ENCODE data around the gene KLHL20. TPM values are rescaled to one million over a fixed set of nuclear protein-coding genes. Genes with fewer than 3 reads are reported as not detected.

Gene KLHL20
- total and polyA plus RNA-seq, 2 of the 8 experiments (the other 6 are each of a cell fraction or from before 2014, with no cell fraction given): 4.9 to 12.3 TPM

DNA sequence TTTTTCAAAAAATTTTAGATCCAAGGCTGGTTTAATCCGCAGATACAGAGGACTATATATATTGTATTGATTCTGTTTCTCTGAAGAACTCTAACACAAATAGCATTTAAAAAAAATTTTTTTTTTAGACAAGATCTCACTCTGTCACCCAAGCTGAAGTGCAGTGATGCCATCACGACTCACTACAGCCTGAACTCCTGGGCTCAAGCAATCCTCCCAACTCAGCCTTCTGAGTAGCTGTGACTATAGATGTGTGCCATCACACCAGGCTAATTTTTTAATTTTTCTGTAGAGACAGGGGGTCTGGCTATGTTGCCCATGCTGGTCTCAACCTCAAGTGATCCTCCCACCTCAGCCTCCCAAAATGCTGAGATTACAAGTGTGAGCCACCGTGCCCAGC lies 48.1 kb upstream of the KLHL20 start:
- H3K23me2 ChIP-seq (ENCODE audit: low read depth, low read length): peaks cover 3% of the 10 kb centered on the region; the same call in 1 of the 2 replicates
- H3K9ac ChIP-seq (replicated peaks in 1 of 4; ENCODE audit: extremely low read depth in 1 of 4, low read depth in 3 of 4, low read length in 3 of 4): no peak overlapping the region
- DNase-seq (ENCODE audit: low read depth in 1 of 2, low spot score in 2 of 2) (no peak), FAIRE-seq (no peak)
- no peak overlapping the region for H3K4ac ChIP-seq (replicated peaks; ENCODE audit: insufficient read length, low read depth, low read length)
- no peak overlapping the region for H3K4me2 ChIP-seq (ENCODE audit: insufficient read depth in 1 of 2, low read depth in 2 of 2, low read length in 2 of 2)
- H3K79me2 ChIP-seq (ENCODE audit: control insufficient read depth in 1 of 2, insufficient read depth in 2 of 2, low read length in 2 of 2): no peaks in the 10 kb centered on the region
- H3K4me3 ChIP-seq (ENCODE audit: extremely low read depth in 1 of 4, insufficient read depth in 2 of 4, low read depth in 3 of 4, low read length in 4 of 4): no peak overlapping the region
- no peak overlapping the region for H3K18ac ChIP-seq (ENCODE audit: extremely low read depth, low read length)
- H3K27ac ChIP-seq (ENCODE audit: low read depth, low read length): no peak overlapping the region
- ChIA-PET CTCF (ENCODE audit: partially characterized antibody) (interaction anchor here (0.9 to 2.4 kb wide), 3 partner anchors 16 to 592 kb away, joined by 3 to 6 read pairs (median 3); no protein-coding TSS in a partner anchor), POLR2A (ENCODE audit: partially characterized antibody) (interaction anchor here (1.6 to 1.7 kb wide), 2 partner anchors 10 to 158 kb away, joined by 4 read pairs; partner anchors contain the start of gene DARS2)
- H2AK5ac ChIP-seq (ENCODE audit: low read depth, low read length): no peak overlapping the region
- peaks cover 0 to 4% (median under 1%) of the 10 kb centered on the region in 4 experiments; a peak in 2 of 7 replicates for H3K4me1 ChIP-seq (replicated peaks in 1 of 4; ENCODE audit: control insufficient read depth in 3 of 4, insufficient read depth in 4 of 4, low read length in 3 of 4)
- H3K23ac ChIP-seq (ENCODE audit: insufficient read length): no peak overlapping the region
- no peaks in the 10 kb centered on the region for H3K79me1 ChIP-seq (ENCODE audit: low read depth, low read length)
- 91% methylated on average over 3 of the region's 3 CpGs; no CpG with 5 or more reads in 1 of the 2 experiments for WGBS, 2 experiments (ENCODE audit: extremely low coverage in 1 of 2, insufficient coverage in 1 of 2, insufficient read length in 1 of 2, insufficient replicate concordance in 2 of 2, low coverage in 1 of 2, low lambda C conversion rate in 2 of 2, missing lambda C conversion rate in 1 of 2)
- no peak overlapping the region for H2AFZ ChIP-seq (ENCODE audit: low read length)
- H2BK12ac ChIP-seq (ENCODE audit: low read depth, low read length): no peak overlapping the region
- no peak overlapping the region for H2BK5ac ChIP-seq (ENCODE audit: low read depth, low read length)
- H3K9me3 ChIP-seq (ENCODE audit: insufficient read depth in 2 of 2, low read depth in 1 of 2, low read length in 1 of 2): no peaks in the 10 kb centered on the region
- no peak overlapping the region for H2BK120ac ChIP-seq (replicated peaks; ENCODE audit: low read depth, low read length)
- H4K20me1 ChIP-seq (replicated peaks in 1 of 2; ENCODE audit: control insufficient read depth in 1 of 2, insufficient read depth in 2 of 2, low read length in 2 of 2): no peaks in the 10 kb centered on the region
- no peak overlapping the region for H3K14ac ChIP-seq (ENCODE audit: insufficient read length)
- TF ChIP-seq TAF7 (optimal IDR thresholded peaks at IDR 0.05; ENCODE audit: borderline replicate concordance, low read depth, low read length) (no peak), POU5F1 (IDR thresholded peaks at IDR 0.05; ENCODE audit: low read depth, low read length) (no peak), SP1 (IDR thresholded peaks at IDR 0.05; ENCODE audit: low read depth, low read length) (no peak), CHD2 (IDR thresholded peaks at IDR 0.05; ENCODE audit: low read length) (no peak), FOSL1 (IDR thresholded peaks at IDR 0.05; ENCODE audit: insufficient read depth, low read depth, low read length) (no peak), SRF (IDR thresholded peaks at IDR 0.05; ENCODE audit: low read depth, low read length) (no peak), CBX5 (IDR thresholded peaks at IDR 0.05; ENCODE audit: low read depth, low read length) (no peak), PHF8 (conservative IDR thresholded peaks at IDR 0.05; ENCODE audit: low read depth, low read length) (no peak), TAF1 (IDR thresholded peaks at IDR 0.05; ENCODE audit: low read depth, low read length) (no peak)
- no peaks in the 10 kb centered on the region for H3K36me3 ChIP-seq (ENCODE audit: control insufficient read depth in 2 of 4, insufficient read depth in 4 of 4, low read length in 3 of 4)
- H4K8ac ChIP-seq (ENCODE audit: extremely low read depth, insufficient read depth, low read length): no peak overlapping the region
- H3K56ac ChIP-seq (replicated peaks; ENCODE audit: insufficient read length, low read depth, low read length): no peak overlapping the region
- H2BK15ac ChIP-seq (ENCODE audit: low read length): no peak overlapping the region
- H4K91ac ChIP-seq (replicated peaks; ENCODE audit: insufficient read length, low read length): no peak overlapping the region
- H4K5ac ChIP-seq (ENCODE audit: insufficient read length, low read depth, low read length): no peak overlapping the region
- H2BK20ac ChIP-seq (ENCODE audit: low read length): no peak overlapping the region
- H3K27me3 ChIP-seq (replicated peaks in 1 of 4; ENCODE audit: control insufficient read depth in 3 of 4, extremely low read depth in 1 of 4, insufficient read depth in 3 of 4, low read length in 3 of 4): no peaks in the 10 kb centered on the region

Measured in H1 (cell line).